H54 (cell line): Measurements from ENCODE around the gene SPDYE18.
"Not testable (repeated sequence)": the region's sequence is repeated elsewhere in the genome, so short reads cannot be mapped to it uniquely, and the experiment has no call there.

Source experiments
- DNase-seq: peaks from one replicate; pipeline ENCODE4 v3.0.0; 2011; ENCODE audit warnings: low spot score, mixed read lengths; ENCODE audit not compliant: insufficient read length
- FAIRE-seq: peaks from 3 replicates; lab custom pipeline; 2011; peaks lifted over from hg19 to GRCh38; lab: Jason Lieb, UNC

Gene SPDYE18

GRCh38 chr7:77006127-77007110, 55.9 kb downstream of the SPDYE18 start:
- FAIRE-seq = peak; percentile 94
- DNase-seq = not testable (repeated sequence)

DNA sequence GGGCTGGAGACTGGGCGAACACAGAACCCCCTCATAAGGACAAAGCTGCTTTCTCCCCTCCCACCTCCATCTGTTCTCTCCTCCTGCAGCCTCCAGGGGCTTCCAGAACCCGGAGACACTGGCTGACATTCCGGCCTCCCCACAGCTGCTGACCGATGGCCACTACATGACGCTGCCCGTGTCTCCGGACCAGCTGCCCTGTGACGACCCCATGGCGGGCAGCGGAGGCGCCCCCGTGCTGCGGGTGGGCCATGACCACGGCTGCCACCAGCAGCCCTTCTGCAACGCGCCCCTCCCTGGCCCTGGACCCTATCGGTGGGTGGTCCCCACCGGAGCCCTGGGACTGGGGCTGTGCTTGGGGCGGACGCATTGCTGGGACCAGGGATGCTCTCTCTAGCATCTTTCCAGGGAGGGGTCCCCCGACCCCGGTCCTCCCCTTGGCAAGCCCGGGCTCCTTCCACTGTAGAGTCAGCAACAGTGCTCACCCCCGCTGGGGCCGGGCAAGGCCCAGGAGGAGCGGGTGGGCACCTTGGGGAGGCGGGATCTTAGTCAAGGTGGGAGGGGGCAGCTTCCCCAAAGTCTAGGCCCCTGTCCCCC, 56.8 kb downstream of the SPDYE18 start:
- not testable (repeated sequence) for FAIRE-seq, DNase-seq

- not testable (repeated sequence) for DNase-seq, FAIRE-seq
Observed at GRCh38 chr7:77004151-77004550, 58.2 kb downstream of the SPDYE18 start.

DNA sequence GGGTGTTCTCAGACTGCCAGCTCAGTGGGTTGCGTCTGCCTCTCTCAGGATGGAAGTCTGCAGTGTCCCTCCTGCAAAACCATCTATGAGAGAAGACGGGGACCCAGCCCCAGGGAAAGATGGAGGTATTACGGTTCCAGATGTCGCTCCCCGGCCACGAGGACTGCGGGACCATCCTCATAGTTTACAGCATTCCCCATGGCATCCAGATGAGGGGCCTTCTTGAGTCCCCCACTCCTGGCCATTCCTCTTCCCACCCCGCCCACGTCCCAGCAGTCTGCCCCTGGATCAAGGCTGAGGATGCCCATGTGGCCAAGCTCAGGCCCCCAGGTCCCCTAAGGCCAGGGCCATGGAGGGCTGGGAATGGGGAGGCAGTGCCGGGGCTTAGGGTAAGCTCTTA, 59.1 kb downstream of the SPDYE18 start:
- not testable (repeated sequence) for DNase-seq, FAIRE-seq

DNA sequence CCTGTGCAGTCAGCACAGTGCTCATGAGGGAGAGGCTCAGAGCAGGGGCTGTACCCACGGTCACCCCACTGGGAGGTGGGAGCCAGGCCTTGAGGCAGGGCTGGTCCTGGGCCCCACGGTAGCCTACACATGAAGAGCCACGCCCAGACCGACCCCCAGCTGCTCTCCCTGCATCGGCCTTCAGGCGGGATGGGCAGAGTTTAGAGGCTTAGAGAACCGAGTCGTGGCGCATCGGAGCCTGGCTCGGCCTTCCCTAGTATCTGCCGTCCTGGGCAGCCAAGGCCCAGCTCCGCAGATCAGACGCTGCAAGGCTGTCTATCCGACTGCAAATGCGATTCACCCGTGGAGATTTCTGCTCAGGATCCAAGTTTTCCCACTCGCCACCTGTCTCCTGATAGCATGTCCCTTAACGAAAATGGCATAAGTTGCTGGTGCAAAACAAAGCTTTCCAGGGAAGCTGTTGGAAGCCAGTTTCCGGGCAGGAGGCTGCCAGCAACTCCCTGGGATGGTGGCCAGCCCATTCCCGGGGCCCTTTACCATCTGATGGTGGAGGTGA, 59.6 kb downstream of the SPDYE18 start:
- not testable (repeated sequence) for DNase-seq, FAIRE-seq

- DNase-seq, FAIRE-seq: not testable (repeated sequence)
Observed at GRCh38 chr7:77002104-77002503, 60.3 kb downstream of the SPDYE18 start.
